MM.1S (cell line): Measurements from ENCODE around the gene ERCC3.
"Not testable (repeated sequence)": the region's sequence is repeated elsewhere in the genome, so short reads cannot be mapped to it uniquely, and the experiment has no call there.

Experiments
- DNase-seq: peaks from one replicate; pipeline ENCODE4 v3.0.0-alpha.2; 2015
- H2AFZ ChIP-seq: fragments of 300-600 bp; sonication (generic); 2 replicates; pipeline ENCODE4 v1.6.0; 2016; ENCODE audit warnings: antibody characterized with exemption, low read length
- H3F3A ChIP-seq: fragments of 300-600 bp; sonication (generic); 2 replicates; pipeline ENCODE4 v1.6.1; 2016; ENCODE audit warnings: mild to moderate bottlenecking, antibody characterized with exemption, low read length, moderate library complexity, mixed read lengths; ENCODE audit not compliant: insufficient read depth
- H3K27ac ChIP-seq: fragments of 300-600 bp; sonication (generic); 2 replicates; pipeline ENCODE4 v1.5.1; 2016; ENCODE audit warnings: mild to moderate bottlenecking, low read length
- H3K27me3 ChIP-seq: fragments of 300-600 bp; sonication (generic); replicated peaks from 2 replicates; pipeline ENCODE4 v1.6.0; 2016; ENCODE audit warnings: low read length; ENCODE audit not compliant: insufficient read depth
- H3K36me3 ChIP-seq: fragments of 300-600 bp; sonication (generic); replicated peaks from 2 replicates; pipeline ENCODE4 v1.6.1; 2016; ENCODE audit warnings: mild to moderate bottlenecking, low read length, mixed read lengths; ENCODE audit not compliant: insufficient read depth
- H3K4me1 ChIP-seq: fragments of 300-600 bp; sonication (generic); 2 replicates; pipeline ENCODE4 v1.6.1; 2016; ENCODE audit warnings: low read length, mixed read lengths
- H3K4me2 ChIP-seq: fragments of 300-600 bp; sonication (generic); 2 replicates; pipeline ENCODE4 v1.6.0; 2016; ENCODE audit warnings: low read depth, low read length
- H3K4me3 ChIP-seq: fragments of 300-600 bp; sonication (generic); 2 replicates; pipeline ENCODE4 v1.5.1; 2016; ENCODE audit warnings: low read length, mixed read lengths
- H3K79me2 ChIP-seq: fragments of 300-600 bp; sonication (generic); 2 replicates; pipeline ENCODE4 v1.6.1; 2016; ENCODE audit warnings: mixed run types, low read length, mixed read lengths
- H3K9ac ChIP-seq: fragments of 300-600 bp; sonication (generic); 2 replicates; pipeline ENCODE4 v1.6.1; 2016; ENCODE audit warnings: low read length, mixed read lengths
- H3K9me2 ChIP-seq: fragments of 300-600 bp; sonication (generic); replicated peaks from 2 replicates; pipeline ENCODE4 v1.6.1; 2016; ENCODE audit warnings: mild to moderate bottlenecking, low read length, mixed read lengths; ENCODE audit not compliant: insufficient read depth
- H3K9me3 ChIP-seq: fragments of 300-600 bp; sonication (generic); replicated peaks from 2 replicates; pipeline ENCODE4 v1.6.1; 2016; ENCODE audit warnings: mild to moderate bottlenecking, low read length, mixed read lengths; ENCODE audit not compliant: insufficient read depth
- H4K20me1 ChIP-seq: fragments of 300-600 bp; sonication (generic); 2 replicates; pipeline ENCODE4 v1.6.1; 2016; ENCODE audit warnings: mild to moderate bottlenecking, low read length, moderate library complexity, mixed read lengths; ENCODE audit not compliant: insufficient read depth
- EZH2 ChIP-seq: fragments of 300-600 bp; sonication (generic); optimal IDR thresholded peaks from 2 replicates; pipeline ENCODE3; 2017; ENCODE audit warnings: low read depth, mild to moderate bottlenecking, antibody characterized with exemption, low read length, mixed read lengths
- EZH2phosphoT487 ChIP-seq: fragments of 300-600 bp; sonication (generic); IDR thresholded peaks from 2 replicates; pipeline ENCODE4 v1.6.1; 2018; ENCODE audit warnings: antibody characterized with exemption, low read length
- TF ChIP-seq, protein P1 (sequence below): fragments of 300-600 bp; sonication (generic); IDR thresholded peaks from 2 replicates; pipeline ENCODE4 v1.5.1; 2016; ENCODE audit warnings: antibody characterized with exemption, low read length, mixed read lengths

ERCC3 gene

GRCh38 chr2:127226132-127226519 lies 67.8 kb downstream of the ERCC3 start:
- no peak overlapping the region for H3K9ac ChIP-seq
- H2AFZ ChIP-seq: no peak overlapping the region
- H3F3A ChIP-seq: no peaks in the 10 kb centered on the region
- no peak overlapping the region for H3K4me2 ChIP-seq
- no peaks in the 10 kb centered on the region for H3K9me3 ChIP-seq
- H3K36me3 ChIP-seq: no peaks in the 10 kb centered on the region
- no peak for DNase-seq
- no peaks in the 10 kb centered on the region for H3K79me2 ChIP-seq
- H3K27me3 ChIP-seq: no peaks in the 10 kb centered on the region
- no peak overlapping the region for H3K4me3 ChIP-seq
- H3K27ac ChIP-seq: no peak overlapping the region
- H3K4me1 ChIP-seq: no peaks in the 10 kb centered on the region
- no peak for TF ChIP-seq EZH2phosphoT487
- TF ChIP-seq, protein P1, sequence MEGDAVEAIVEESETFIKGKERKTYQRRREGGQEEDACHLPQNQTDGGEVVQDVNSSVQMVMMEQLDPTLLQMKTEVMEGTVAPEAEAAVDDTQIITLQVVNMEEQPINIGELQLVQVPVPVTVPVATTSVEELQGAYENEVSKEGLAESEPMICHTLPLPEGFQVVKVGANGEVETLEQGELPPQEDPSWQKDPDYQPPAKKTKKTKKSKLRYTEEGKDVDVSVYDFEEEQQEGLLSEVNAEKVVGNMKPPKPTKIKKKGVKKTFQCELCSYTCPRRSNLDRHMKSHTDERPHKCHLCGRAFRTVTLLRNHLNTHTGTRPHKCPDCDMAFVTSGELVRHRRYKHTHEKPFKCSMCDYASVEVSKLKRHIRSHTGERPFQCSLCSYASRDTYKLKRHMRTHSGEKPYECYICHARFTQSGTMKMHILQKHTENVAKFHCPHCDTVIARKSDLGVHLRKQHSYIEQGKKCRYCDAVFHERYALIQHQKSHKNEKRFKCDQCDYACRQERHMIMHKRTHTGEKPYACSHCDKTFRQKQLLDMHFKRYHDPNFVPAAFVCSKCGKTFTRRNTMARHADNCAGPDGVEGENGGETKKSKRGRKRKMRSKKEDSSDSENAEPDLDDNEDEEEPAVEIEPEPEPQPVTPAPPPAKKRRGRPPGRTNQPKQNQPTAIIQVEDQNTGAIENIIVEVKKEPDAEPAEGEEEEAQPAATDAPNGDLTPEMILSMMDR: no peak
- no peak for TF ChIP-seq EZH2
- H3K9me2 ChIP-seq: no peaks in the 10 kb centered on the region
- H4K20me1 ChIP-seq: no peaks in the 10 kb centered on the region

DNA sequence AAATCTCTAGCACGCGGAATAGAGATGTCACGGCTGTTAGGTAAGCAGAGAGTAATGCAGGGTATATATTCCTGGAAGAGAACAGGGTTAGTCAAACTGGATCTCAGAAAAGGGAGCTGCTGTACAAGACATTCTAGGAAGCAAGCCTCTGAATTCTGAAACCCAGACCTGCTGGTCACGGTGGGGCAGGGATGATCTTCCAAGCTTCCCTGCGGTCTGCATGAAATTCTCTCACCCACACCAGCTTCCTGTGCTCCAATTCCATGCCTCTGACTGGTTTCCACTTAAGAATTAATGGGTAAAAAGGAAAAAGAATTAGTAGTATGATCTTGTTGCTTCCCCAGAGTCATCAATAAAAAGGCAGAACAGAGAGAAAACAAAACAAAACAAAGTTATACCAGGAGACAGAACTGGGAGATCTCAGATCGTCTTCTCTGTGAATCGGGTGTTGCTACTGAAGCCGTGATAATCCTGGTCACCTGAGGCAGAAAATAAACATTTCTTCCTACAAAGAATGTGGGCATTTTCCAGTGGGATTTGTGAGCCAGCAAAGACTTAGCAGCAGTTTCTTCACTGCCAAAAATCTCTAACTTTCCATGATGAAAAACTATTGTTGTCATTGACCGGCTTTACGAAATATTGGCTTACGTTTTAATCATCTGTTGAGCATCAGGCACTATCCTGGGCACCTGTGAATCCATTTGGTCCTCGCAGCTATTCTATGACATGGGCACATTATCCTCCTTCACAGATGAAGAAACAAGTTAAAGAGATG lies 68.6 kb downstream of the ERCC3 start:
- Histone ChIP-seq H3K9me3 (no peaks in the 10 kb centered on the region), H3K27me3 (peaks cover 6% of the 10 kb centered on the region), H3K4me2 (no peak overlapping the region), H2AFZ (no peak overlapping the region), H3K36me3 (no peaks in the 10 kb centered on the region), H3K27ac (no peak overlapping the region), H3K79me2 (no peaks in the 10 kb centered on the region), H3K4me1 (no peaks in the 10 kb centered on the region), H3K4me3 (no peak overlapping the region), H3K9ac (no peak overlapping the region), H3F3A (no peaks in the 10 kb centered on the region), H3K9me2 (no peaks in the 10 kb centered on the region), H4K20me1 (no peaks in the 10 kb centered on the region)
- DNase-seq: no peak
- TF ChIP-seq EZH2phosphoT487: no peak
- TF ChIP-seq EZH2: no peak
- TF ChIP-seq, protein P1: no peak

GRCh38 chr2:127224135-127224534 lies 69.8 kb downstream of the ERCC3 start:
- H3K36me3 ChIP-seq, H3K9ac ChIP-seq, H2AFZ ChIP-seq, H4K20me1 ChIP-seq, H3K27ac ChIP-seq, H3K9me2 ChIP-seq, H3K4me3 ChIP-seq, H3K9me3 ChIP-seq, DNase-seq, H3K4me1 ChIP-seq, H3K79me2 ChIP-seq, H3F3A ChIP-seq, H3K4me2 ChIP-seq: not testable (repeated sequence)
- peaks cover 10% of the 10 kb centered on the region for H3K27me3 ChIP-seq

GRCh38 chr2:127220768-127221527 lies 73.0 kb downstream of the ERCC3 start:
- H3K9me3 ChIP-seq: no peaks in the 10 kb centered on the region
- no peaks in the 10 kb centered on the region for H4K20me1 ChIP-seq
- DNase-seq: no peak
- no peak overlapping the region for H3K27ac ChIP-seq
- H3K4me3 ChIP-seq: no peak overlapping the region
- no peak overlapping the region for H2AFZ ChIP-seq
- no peaks in the 10 kb centered on the region for H3K4me1 ChIP-seq
- no peaks in the 10 kb centered on the region for H3K79me2 ChIP-seq
- peaks cover 13% of the 10 kb centered on the region for H3K27me3 ChIP-seq
- no peak overlapping the region for H3K9ac ChIP-seq
- H3F3A ChIP-seq: no peaks in the 10 kb centered on the region
- TF ChIP-seq EZH2: no peak
- no peak for TF ChIP-seq EZH2phosphoT487
- TF ChIP-seq, protein P1: no peak
- no peaks in the 10 kb centered on the region for H3K36me3 ChIP-seq
- no peak overlapping the region for H3K4me2 ChIP-seq
- no peaks in the 10 kb centered on the region for H3K9me2 ChIP-seq
